Upper lobe of right lung (tissue), 1 donor: ENCODE measurements around the gene IFT43. TPM values are rescaled to one million over a fixed set of nuclear protein-coding genes. Genes with fewer than 3 reads are reported as not detected.

Experiments used
- ATAC-seq: fragments of 200-7000 bp; cut with Tn5 transposase; one replicate; pipeline ENCODE4 v1.9.1; 2020; ENCODE audit warnings: mild to moderate bottlenecking, moderate library complexity
- DNase-seq: peaks from one replicate; pipeline ENCODE4 v3.0.0-alpha.2; 2020
- H3K27ac ChIP-seq: fragments of 200-600 bp; one replicate; pipeline ENCODE4 v1.8.0; 2022
- H3K27me3 ChIP-seq: fragments of 200-600 bp; one replicate; pipeline ENCODE4 v1.8.0; 2022; ENCODE audit warnings: mild to moderate bottlenecking
- H3K36me3 ChIP-seq: fragments of 200-600 bp; one replicate; pipeline ENCODE4 v1.8.0; 2022
- H3K4me1 ChIP-seq: fragments of 200-600 bp; one replicate; pipeline ENCODE4 v1.8.0; 2022
- H3K4me3 ChIP-seq: fragments of 200-600 bp; one replicate; pipeline ENCODE4 v1.8.0; 2022; ENCODE audit warnings: mild to moderate bottlenecking
- H3K9me3 ChIP-seq: fragments of 200-600 bp; one replicate; pipeline ENCODE4 v1.8.0; 2022
- CTCF ChIP-seq: fragments of 200-600 bp; IDR thresholded peaks from one replicate; pipeline ENCODE4 v1.8.0; 2022; ENCODE audit warnings: antibody characterized with exemption
- intact Hi-C: fragments of 100-400 bp; cut with DNase I; formaldehyde crosslinking; loops from one replicate; pipeline ENCODE4 v1.11.0; 2022
- total RNA-seq: library from RNA; stranded (reverse); fragmentation: NEBNext Ultra II Directional; extraction: Animal tissue kit (Norgen Biotek cat#: 25700); gene quantifications from one replicate; pipeline ENCODE4 v1.2.1, GENCODE V29; 2021
- donor health status: DM: no; HTN: yes; CAD: no; lungs with severe emphysema.

Gene IFT43
- total RNA-seq, 1 donor from 2014 or later, result 24.8 TPM

GRCh38 chr14:75986439-75986765, 839 bp downstream of the IFT43 start:
- no peaks in the 10 kb centered on the region for H3K27me3 ChIP-seq
- H3K4me3 ChIP-seq, result peak overlapping the region; percentile 100
- no peak for ATAC-seq
- DNase-seq, result no peak
- TF ChIP-seq CTCF, result no peak
- intact Hi-C loops, result no loop called here
- peaks cover 43% of the 10 kb centered on the region for H3K4me1 ChIP-seq
- no peaks in the 10 kb centered on the region for H3K9me3 ChIP-seq
- H3K27ac ChIP-seq, result peak overlapping the region; percentile 87
- H3K36me3 ChIP-seq, result peaks cover 1% of the 10 kb centered on the region

GRCh38 chr14:75987201-75987970, 1.8 kb downstream of the IFT43 start:
- Histone ChIP-seq H3K4me1 (peaks cover 40% of the 10 kb centered on the region), H3K9me3 (no peaks in the 10 kb centered on the region), H3K27ac (peak overlapping the region; percentile 11), H3K27me3 (no peaks in the 10 kb centered on the region), H3K36me3 (peaks cover 11% of the 10 kb centered on the region), H3K4me3 (no peak overlapping the region)
- DNase-seq (no peak), ATAC-seq (no peak)
- no peak for TF ChIP-seq CTCF
- intact Hi-C loops, result no loop called here

- intact Hi-C loops, result no loop called here
- no peaks in the 10 kb centered on the region for H3K9me3 ChIP-seq
- peaks cover 15% of the 10 kb centered on the region for H3K36me3 ChIP-seq
- DNase-seq (no peak), ATAC-seq (peak; percentile 5)
- no peak for TF ChIP-seq CTCF
- H3K4me1 ChIP-seq, result peaks cover 33% of the 10 kb centered on the region
- no peaks in the 10 kb centered on the region for H3K27me3 ChIP-seq
- H3K4me3 ChIP-seq, result no peak overlapping the region
- peak overlapping the region; percentile 75 for H3K27ac ChIP-seq
Measured at GRCh38 chr14:75989134-75989533, 3.6 kb downstream of the IFT43 start.

DNA sequence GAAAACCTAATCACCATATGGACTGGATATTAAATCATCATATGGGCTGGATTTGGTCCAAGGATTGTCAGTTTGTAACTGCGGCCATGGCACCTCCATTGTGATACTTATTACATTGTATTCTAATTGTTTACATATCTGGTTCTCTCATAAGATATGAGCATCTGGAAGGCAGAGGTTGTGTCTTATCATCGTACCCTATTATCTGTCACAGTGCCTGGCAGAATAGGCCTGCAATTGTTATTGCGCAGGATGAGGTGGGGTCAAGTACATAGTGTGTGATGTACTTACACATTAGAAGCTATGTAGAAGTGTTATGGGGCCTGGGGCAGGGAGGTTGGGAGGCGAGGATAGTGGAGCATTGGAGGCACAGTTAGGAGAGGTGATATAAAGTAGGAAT, 4.7 kb downstream of the IFT43 start:
- Histone ChIP-seq H3K27me3 (no peaks in the 10 kb centered on the region), H3K9me3 (no peaks in the 10 kb centered on the region), H3K27ac (no peak overlapping the region), H3K36me3 (peaks cover 15% of the 10 kb centered on the region), H3K4me3 (no peak overlapping the region), H3K4me1 (peaks cover 38% of the 10 kb centered on the region)
- no peak for DNase-seq
- no peak for ATAC-seq
- intact Hi-C loops, result no loop called here
- no peak for TF ChIP-seq CTCF

DNA sequence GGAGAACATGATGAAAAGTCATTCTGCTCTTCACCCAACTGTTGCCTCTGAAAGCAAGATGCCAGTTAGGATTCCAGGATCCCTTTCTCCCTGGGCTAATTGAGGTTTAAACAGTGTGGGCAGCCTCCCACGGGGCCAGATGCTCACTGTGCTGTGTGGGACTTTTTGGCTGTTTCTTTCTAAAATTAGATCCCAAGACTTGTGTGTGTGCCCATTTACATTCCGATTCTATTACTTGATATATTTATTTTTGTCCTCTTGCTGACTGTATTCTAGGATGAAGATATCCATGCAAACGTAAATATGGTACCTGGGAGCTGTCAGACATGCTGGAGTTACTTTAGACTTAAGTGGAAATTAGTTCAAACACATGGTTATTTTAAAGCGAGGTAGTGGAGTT, 6.2 kb downstream of the IFT43 start:
- Histone ChIP-seq H3K27ac (no peak overlapping the region), H3K36me3 (peaks cover 16% of the 10 kb centered on the region)
- TF ChIP-seq CTCF, result no peak

More for the DNA sequence above, 6.2 kb downstream of the IFT43 start:
- Histone ChIP-seq H3K4me1 (peaks cover 28% of the 10 kb centered on the region), H3K9me3 (no peaks in the 10 kb centered on the region), H3K27me3 (no peaks in the 10 kb centered on the region), H3K4me3 (no peak overlapping the region)
- intact Hi-C loops, result no loop called here
- no peak for DNase-seq
- no peak for ATAC-seq
